Muscle of back (tissue), 11 donors: Measurements from ENCODE around the gene AZU1. TPM values are rescaled to one million over a fixed set of nuclear protein-coding genes. Genes with fewer than 3 reads are reported as not detected.
A peak's percentile ranks its signal among the peaks of the same experiment; 100 is the strongest.
"Not testable (repeated sequence)": the region's sequence is repeated elsewhere in the genome, so short reads cannot be mapped to it uniquely, and the experiment has no call there.

Source experiments
- DNase-seq, 3 donors: peaks; one replicate each; pipeline versions ENCODE4 v3.0.0 to v3.0.0-alpha.2; 2013
- polyA plus RNA-seq, 10 donors: library from polyadenylated mRNA; unstranded; fragments of 120-200 nt; gene quantifications; one replicate each; pipeline ENCODE4 v1.2.1, GENCODE V29; 2013; ENCODE audit not compliant: insufficient read length in 10 of 10

The AZU1 gene
- polyA plus RNA-seq, 10 donors: 0.35 to 3.0 (median 1.2) TPM

- no peak for DNase-seq
These were observed 25.5 kb downstream of the AZU1 start for GRCh38 chr19:853014-853585.

- DNase-seq: not testable (repeated sequence)
These were observed 26.1 kb downstream of the AZU1 start for GRCh38 chr19:853614-854220.

GRCh38 chr19:854549-854948, 26.9 kb downstream of the AZU1 start:
- DNase-seq: no peak

GRCh38 chr19:855142-855541, 27.5 kb downstream of the AZU1 start:
- no peak for DNase-seq

- DNase-seq: no peak
These were observed 28.0 kb downstream of the AZU1 start for GRCh38 chr19:855566-856120.

- no peak for DNase-seq
These were observed 30.6 kb downstream of the AZU1 start for GRCh38 chr19:858284-858683.

- peak in 1 of 3 donors; percentile 48 for DNase-seq
These were observed 31.5 kb downstream of the AZU1 start, which contains the start of gene CFD for GRCh38 chr19:858868-859843. CFD (plus strand) TSS chr19:859664; CDS start chr19:859690, 26 bp downstream.

- no peak for DNase-seq
These were observed 33.6 kb downstream of the AZU1 start for GRCh38 chr19:861141-861755.

- no peak for DNase-seq
These were observed 34.3 kb downstream of the AZU1 start for GRCh38 chr19:861756-862580.

- DNase-seq: peak in 1 of 3 donors; percentile 67
These were observed 35.1 kb downstream of the AZU1 start for GRCh38 chr19:862581-863314.

GRCh38 chr19:863315-863620, 35.6 kb downstream of the AZU1 start:
- DNase-seq: no peak

GRCh38 chr19:866769-867300, 39.2 kb downstream of the AZU1 start:
- DNase-seq: no peak

- peak in 1 of 3 donors; percentile 66 for DNase-seq
These were observed 39.7 kb downstream of the AZU1 start for GRCh38 chr19:867301-867793.

- DNase-seq: no peak
These were observed 40.3 kb downstream of the AZU1 start for GRCh38 chr19:867855-868457.

GRCh38 chr19:868458-869244, 41.0 kb downstream of the AZU1 start:
- DNase-seq: no peak

GRCh38 chr19:869245-870177, 41.9 kb downstream of the AZU1 start:
- peak; percentile 46 to 91 (median 80) for DNase-seq

- DNase-seq: no peak
These were observed 42.7 kb downstream of the AZU1 start for GRCh38 chr19:870314-870713.
